HEK293 (cell line): Measurements from ENCODE around the gene BRCA1.

Source experiments
- CTCF ChIA-PET: fragments of 350-600 bp; formaldehyde crosslinking; extraction: SDS; loops from one replicate; lab custom pipeline; 2021; ENCODE audit warnings: antibody characterized with exemption; lab: Yijun Ruan, JAX
- POLR2A ChIA-PET: fragments of 300-600 bp; formaldehyde crosslinking; extraction: SDS; loops from one replicate; lab custom pipeline; 2020; ENCODE audit warnings: antibody characterized with exemption, inconsistent platforms; lab: Yijun Ruan, JAX
- H3K27ac ChIP-seq: fragments of 200-500 bp; sonication (Bioruptor generic); 2 replicates; pipeline ENCODE4 v1.5.1; 2014; ENCODE audit warnings: low read depth, low read length, control low read depth, inconsistent platforms; ENCODE audit errors: extremely low read depth
- H3K36me3 ChIP-seq, 2 experiments: fragments of 200-500 bp in 1 of 2; sonication (Bioruptor generic) in 1 of 2; 1 replicate in 1 of 2; 2 replicates in 1 of 2; pipeline ENCODE4 v1.5.1; 2014 to 2017; ENCODE audit warnings: inconsistent platforms in 2 of 2, low read length in 2 of 2; ENCODE audit not compliant: control insufficient read depth in 2 of 2, insufficient read depth in 1 of 2
- H3K4me1 ChIP-seq: fragments of 200-500 bp; sonication (Bioruptor generic); 2 replicates; pipeline ENCODE4 v1.5.1; 2014; ENCODE audit warnings: mild to moderate bottlenecking, low read length, inconsistent platforms; ENCODE audit not compliant: control insufficient read depth, insufficient read depth
- H3K4me3 ChIP-seq: 2 replicates; pipeline ENCODE4 v1.5.1; 2011; ENCODE audit warnings: low read depth, mild to moderate bottlenecking, control low read depth, low read length, moderate library complexity
- H3K9me3 ChIP-seq: fragments of 200-500 bp; sonication (Bioruptor generic); 2 replicates; pipeline ENCODE4 v1.5.1; 2014; ENCODE audit warnings: low read depth, low read length, inconsistent platforms; ENCODE audit not compliant: control insufficient read depth, insufficient read depth
- BCL11A ChIP-seq: fragments of 450-650 bp; formaldehyde crosslinking; IDR thresholded peaks from 2 replicates; pipeline ENCODE4 v1.5.1; 2016; ENCODE audit warnings: low read depth, missing biosample characterization, missing genetic modification characterization
- ZBTB7A ChIP-seq: fragments of 450-650 bp; formaldehyde crosslinking; IDR thresholded peaks from 2 replicates; pipeline ENCODE4 v1.5.1; 2016; ENCODE audit warnings: low read depth, missing biosample characterization, missing genetic modification characterization
- ZFP41 ChIP-seq: fragments of 450-650 bp; formaldehyde crosslinking; IDR thresholded peaks from 2 replicates; pipeline ENCODE4 v1.5.1; 2016; ENCODE audit warnings: missing biosample characterization, missing genetic modification characterization, borderline replicate concordance
- ZNF184 ChIP-seq: fragments of 450-650 bp; IDR thresholded peaks from 2 replicates; pipeline ENCODE4 v1.5.1; 2018; ENCODE audit warnings: missing biosample characterization, mild to moderate bottlenecking, missing genetic modification characterization
- ZNF2 ChIP-seq: fragments of 450-650 bp; formaldehyde crosslinking; IDR thresholded peaks from 2 replicates; pipeline ENCODE4 v1.5.1; 2016; ENCODE audit warnings: missing biosample characterization, missing genetic modification characterization
- ZNF354C ChIP-seq: fragments of 450-650 bp; formaldehyde crosslinking; IDR thresholded peaks from 2 replicates; pipeline ENCODE4 v1.5.1; 2016; ENCODE audit warnings: missing biosample characterization, missing genetic modification characterization, low read depth, borderline replicate concordance
- ZNF391 ChIP-seq: fragments of 450-650 bp; formaldehyde crosslinking; IDR thresholded peaks from 2 replicates; pipeline ENCODE4 v1.5.1; 2016; ENCODE audit warnings: low read depth, missing biosample characterization, missing genetic modification characterization, borderline replicate concordance
- ZNF398 ChIP-seq: fragments of 450-650 bp; formaldehyde crosslinking; IDR thresholded peaks from 2 replicates; pipeline ENCODE4 v1.5.1; 2017; ENCODE audit warnings: missing biosample characterization, missing genetic modification characterization
- ZNF433 ChIP-seq: fragments of 450-650 bp; formaldehyde crosslinking; IDR thresholded peaks from 2 replicates; pipeline ENCODE4 v1.5.1; 2016; ENCODE audit warnings: missing biosample characterization, missing genetic modification characterization, low read depth
- ZNF518A ChIP-seq: fragments of 450-650 bp; formaldehyde crosslinking; conservative IDR thresholded peaks from 2 replicates; pipeline ENCODE4 v1.5.1; 2016; ENCODE audit warnings: low read depth, missing biosample characterization, missing genetic modification characterization
- ZNF747 ChIP-seq: fragments of 450-650 bp; formaldehyde crosslinking; IDR thresholded peaks from 2 replicates; pipeline ENCODE4 v1.5.1; 2016; ENCODE audit warnings: missing biosample characterization, missing genetic modification characterization
- ZNF843 ChIP-seq: fragments of 450-650 bp; formaldehyde crosslinking; IDR thresholded peaks from 2 replicates; pipeline ENCODE4 v1.5.1; 2016; ENCODE audit warnings: missing biosample characterization, missing genetic modification characterization
- ZSCAN5A ChIP-seq: fragments of 450-650 bp; formaldehyde crosslinking; IDR thresholded peaks from 2 replicates; pipeline ENCODE4 v1.5.1; 2016; ENCODE audit warnings: missing biosample characterization, missing genetic modification characterization
- TF ChIP-seq, protein P1 (sequence below): IDR thresholded peaks from 2 replicates; pipeline ENCODE4 v1.6.1; 2011; ENCODE audit warnings: mild to moderate bottlenecking, low read depth, low read length, borderline replicate concordance
- TF ChIP-seq, protein P2 (sequence below): fragments of 450-650 bp; formaldehyde crosslinking; IDR thresholded peaks from 2 replicates; pipeline ENCODE4 v1.5.1; 2016; ENCODE audit warnings: missing biosample characterization, missing genetic modification characterization
- TF ChIP-seq, protein P3 (sequence below): fragments of 450-650 bp; formaldehyde crosslinking; IDR thresholded peaks from 2 replicates; pipeline ENCODE4 v1.5.1; 2016; ENCODE audit warnings: missing biosample characterization, missing genetic modification characterization

Gene BRCA1

DNA sequence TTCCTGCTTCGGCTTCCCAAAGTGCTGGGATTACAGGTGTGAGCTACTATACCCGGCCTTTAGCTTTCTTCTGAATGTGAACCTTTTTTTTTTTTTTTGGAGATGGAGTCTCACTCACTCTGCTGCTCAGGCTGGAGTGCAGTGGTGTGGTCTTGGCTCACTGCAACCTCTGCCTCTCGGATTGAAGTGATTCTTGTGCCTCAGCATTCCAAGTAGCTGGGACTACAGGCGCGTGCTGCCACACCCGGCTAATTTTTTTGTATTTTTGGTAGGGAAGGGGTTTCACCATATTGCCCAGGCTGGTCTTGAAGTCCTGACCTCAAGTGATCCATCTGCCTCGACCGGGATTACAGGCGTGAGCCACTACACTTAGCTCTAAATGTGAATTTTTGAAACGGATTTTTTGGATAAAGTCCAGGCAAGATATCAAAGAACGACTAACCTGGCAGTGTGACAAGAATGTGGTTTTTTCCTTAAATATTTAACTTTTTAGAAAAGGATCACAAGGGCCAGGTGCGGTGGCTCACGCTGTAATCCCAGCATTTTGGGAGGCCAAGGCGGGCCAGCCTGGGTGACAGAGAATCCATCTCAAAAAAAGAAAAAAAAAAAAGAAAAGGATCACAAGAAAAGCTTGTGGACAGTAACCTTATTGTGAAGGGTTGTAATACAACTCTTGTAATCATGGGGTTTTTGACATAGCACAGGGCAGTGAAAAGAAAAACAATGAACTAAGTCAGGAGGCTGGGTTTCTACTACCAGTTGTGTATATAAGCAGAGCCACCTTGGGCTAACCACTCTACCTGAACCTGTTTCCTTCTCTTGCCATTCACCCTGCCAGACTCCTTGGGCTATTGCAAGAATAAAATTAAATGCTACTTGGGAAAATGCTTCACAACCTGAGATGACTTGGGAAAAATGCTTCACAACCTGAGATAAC, 6.2 kb downstream of the BRCA1 start:
- CTCF ChIA-PET: interaction anchor here (0.6 kb wide), 1 partner anchor 189 kb away, joined by 3 read pairs; no protein-coding TSS in a partner anchor
- no peak overlapping the region for H3K4me3 ChIP-seq
- TF ChIP-seq, protein P1, sequence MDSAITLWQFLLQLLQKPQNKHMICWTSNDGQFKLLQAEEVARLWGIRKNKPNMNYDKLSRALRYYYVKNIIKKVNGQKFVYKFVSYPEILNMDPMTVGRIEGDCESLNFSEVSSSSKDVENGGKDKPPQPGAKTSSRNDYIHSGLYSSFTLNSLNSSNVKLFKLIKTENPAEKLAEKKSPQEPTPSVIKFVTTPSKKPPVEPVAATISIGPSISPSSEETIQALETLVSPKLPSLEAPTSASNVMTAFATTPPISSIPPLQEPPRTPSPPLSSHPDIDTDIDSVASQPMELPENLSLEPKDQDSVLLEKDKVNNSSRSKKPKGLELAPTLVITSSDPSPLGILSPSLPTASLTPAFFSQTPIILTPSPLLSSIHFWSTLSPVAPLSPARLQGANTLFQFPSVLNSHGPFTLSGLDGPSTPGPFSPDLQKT: no peak
- TF ChIP-seq ZNF843 (tag by site-specific recombination) (no peak), ZNF184 (tag by site-specific recombination) (no peak), ZNF354C (tag by site-specific recombination) (no peak), BCL11A (tag by site-specific recombination) (no peak), ZFP41 (no peak), ZNF433 (tag by site-specific recombination) (no peak), ZNF398 (tag by site-specific recombination) (no peak), ZNF2 (tag by site-specific recombination) (no peak)
- TF ChIP-seq, protein P2, sequence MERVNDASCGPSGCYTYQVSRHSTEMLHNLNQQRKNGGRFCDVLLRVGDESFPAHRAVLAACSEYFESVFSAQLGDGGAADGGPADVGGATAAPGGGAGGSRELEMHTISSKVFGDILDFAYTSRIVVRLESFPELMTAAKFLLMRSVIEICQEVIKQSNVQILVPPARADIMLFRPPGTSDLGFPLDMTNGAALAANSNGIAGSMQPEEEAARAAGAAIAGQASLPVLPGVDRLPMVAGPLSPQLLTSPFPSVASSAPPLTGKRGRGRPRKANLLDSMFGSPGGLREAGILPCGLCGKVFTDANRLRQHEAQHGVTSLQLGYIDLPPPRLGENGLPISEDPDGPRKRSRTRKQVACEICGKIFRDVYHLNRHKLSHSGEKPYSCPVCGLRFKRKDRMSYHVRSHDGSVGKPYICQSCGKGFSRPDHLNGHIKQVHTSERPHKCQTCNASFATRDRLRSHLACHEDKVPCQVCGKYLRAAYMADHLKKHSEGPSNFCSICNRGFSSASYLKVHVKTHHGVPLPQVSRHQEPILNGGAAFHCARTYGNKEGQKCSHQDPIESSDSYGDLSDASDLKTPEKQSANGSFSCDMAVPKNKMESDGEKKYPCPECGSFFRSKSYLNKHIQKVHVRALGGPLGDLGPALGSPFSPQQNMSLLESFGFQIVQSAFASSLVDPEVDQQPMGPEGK: no peak
- TF ChIP-seq, protein P3, sequence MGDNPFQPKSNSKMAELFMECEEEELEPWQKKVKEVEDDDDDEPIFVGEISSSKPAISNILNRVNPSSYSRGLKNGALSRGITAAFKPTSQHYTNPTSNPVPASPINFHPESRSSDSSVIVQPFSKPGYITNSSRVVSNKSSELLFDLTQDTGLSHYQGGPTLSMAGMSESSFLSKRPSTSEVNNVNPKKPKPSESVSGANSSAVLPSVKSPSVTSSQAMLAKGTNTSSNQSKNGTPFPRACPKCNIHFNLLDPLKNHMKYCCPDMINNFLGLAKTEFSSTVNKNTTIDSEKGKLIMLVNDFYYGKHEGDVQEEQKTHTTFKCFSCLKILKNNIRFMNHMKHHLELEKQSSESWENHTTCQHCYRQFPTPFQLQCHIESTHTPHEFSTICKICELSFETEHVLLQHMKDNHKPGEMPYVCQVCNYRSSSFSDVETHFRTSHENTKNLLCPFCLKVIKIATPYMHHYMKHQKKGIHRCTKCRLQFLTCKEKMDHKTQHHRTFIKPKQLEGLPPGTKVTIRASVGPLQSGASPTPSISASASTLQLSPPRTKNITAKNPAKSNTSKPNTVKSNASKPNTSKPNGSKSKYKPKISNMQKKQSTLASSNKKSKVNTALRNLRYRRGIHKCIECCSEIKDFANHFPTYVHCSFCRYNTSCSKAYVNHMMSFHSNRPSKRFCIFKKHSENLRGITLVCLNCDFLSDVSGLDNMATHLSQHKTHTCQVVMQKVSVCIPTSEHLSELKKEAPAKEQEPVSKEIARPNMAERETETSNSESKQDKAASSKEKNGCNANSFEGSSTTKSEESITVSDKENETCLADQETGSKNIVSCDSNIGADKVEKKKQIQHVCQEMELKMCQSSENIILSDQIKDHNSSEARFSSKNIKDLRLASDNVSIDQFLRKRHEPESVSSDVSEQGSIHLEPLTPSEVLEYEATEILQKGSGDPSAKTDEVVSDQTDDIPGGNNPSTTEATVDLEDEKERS (tag by site-specific recombination): no peak
- H3K27ac ChIP-seq: no peak overlapping the region
- peaks cover 2% of the 10 kb centered on the region; the same call in 1 of the 2 replicates for H3K4me1 ChIP-seq
- no peaks in the 10 kb centered on the region for H3K9me3 ChIP-seq
- POLR2A ChIA-PET: interaction anchor here (1.0 kb wide), 1 partner anchor 36 kb away, joined by 4 read pairs; no protein-coding TSS in a partner anchor
- H3K36me3 ChIP-seq: peaks cover 45 to 71% of the 10 kb centered on the region in 2 experiments; a peak in 2 of 3 replicates

DNA sequence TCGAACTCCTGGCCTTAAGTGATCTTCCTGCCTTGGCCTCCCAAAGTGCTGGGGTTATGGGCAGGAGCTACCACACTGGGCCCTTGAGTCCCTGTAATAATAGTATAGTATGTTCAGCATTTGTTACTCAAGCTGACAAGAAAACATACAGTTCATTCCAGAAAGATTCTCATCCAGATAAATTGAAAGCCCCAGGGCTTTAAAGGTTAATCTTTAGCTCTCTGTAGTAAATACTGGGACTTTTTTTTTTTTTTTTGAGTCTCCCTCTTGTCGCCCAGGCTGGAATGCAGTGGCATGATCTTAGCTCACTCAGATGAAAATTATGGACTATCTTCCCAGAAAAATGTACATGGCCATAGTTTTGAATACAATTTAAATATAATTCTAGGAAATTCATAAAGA, 11.0 kb downstream of the BRCA1 start:
- peaks cover 67 to 84% of the 10 kb centered on the region in 2 experiments; a peak in 2 of 3 replicates for H3K36me3 ChIP-seq
- no peaks in the 10 kb centered on the region for H3K9me3 ChIP-seq
- CTCF ChIA-PET: no interaction called here
- no peak overlapping the region for H3K27ac ChIP-seq
- H3K4me1 ChIP-seq: no peaks in the 10 kb centered on the region
- POLR2A ChIA-PET: interaction anchor here (0.6 to 0.9 kb wide), 4 partner anchors 11 to 1041 kb away, joined by 3 to 4 read pairs (median 4); partner anchors contain the start of gene BRCA1
- no peak overlapping the region for H3K4me3 ChIP-seq
- TF ChIP-seq ZNF518A (tag by site-specific recombination) (no peak), ZBTB7A (tag by site-specific recombination) (no peak), ZNF747 (no peak), ZNF391 (tag by site-specific recombination) (no peak), ZSCAN5A (tag by site-specific recombination) (no peak)
